ENCODE data around the gene LEKR1.
"Not testable (repeated sequence)": the region's sequence is repeated elsewhere in the genome, so short reads cannot be mapped to it uniquely, and the experiment has no call there.

Gene LEKR1

DNA sequence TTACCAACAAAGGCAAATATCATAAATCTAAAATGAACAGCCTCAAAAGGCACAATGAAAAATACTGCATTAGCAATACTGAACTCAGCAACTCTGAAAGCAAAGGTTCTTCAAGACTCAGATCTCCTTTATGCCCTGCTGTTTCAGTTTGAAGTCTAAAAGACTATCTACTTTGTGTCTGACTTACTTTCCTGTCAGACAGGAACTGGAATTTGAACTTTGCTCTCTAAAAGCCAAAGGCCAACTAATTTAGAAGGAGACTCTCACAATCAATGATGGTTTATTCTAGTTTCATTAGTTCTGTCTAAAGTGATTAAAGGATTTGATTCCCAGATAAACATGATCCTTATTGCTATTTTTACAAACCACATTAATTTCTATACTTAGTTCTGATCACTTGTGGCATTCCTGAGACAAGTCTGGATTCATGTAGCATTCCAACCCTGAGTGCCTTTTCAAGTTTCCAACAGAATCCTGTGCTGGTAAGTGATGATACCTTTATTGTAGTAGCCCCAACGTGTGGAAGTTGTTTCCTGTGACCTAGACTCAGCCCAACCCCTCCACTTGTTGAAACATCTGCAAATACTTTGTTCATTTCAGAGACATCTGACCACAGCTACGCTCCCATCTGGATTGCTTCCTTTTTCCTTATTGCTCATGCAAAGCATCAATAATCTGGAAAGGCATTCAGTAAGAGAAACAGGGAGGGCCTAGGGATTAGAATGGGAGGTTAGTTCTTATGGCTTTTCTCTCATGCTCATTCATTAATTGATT is 14.9 kb upstream of the LEKR1 start:
- DNase-seq: no peak

DNA sequence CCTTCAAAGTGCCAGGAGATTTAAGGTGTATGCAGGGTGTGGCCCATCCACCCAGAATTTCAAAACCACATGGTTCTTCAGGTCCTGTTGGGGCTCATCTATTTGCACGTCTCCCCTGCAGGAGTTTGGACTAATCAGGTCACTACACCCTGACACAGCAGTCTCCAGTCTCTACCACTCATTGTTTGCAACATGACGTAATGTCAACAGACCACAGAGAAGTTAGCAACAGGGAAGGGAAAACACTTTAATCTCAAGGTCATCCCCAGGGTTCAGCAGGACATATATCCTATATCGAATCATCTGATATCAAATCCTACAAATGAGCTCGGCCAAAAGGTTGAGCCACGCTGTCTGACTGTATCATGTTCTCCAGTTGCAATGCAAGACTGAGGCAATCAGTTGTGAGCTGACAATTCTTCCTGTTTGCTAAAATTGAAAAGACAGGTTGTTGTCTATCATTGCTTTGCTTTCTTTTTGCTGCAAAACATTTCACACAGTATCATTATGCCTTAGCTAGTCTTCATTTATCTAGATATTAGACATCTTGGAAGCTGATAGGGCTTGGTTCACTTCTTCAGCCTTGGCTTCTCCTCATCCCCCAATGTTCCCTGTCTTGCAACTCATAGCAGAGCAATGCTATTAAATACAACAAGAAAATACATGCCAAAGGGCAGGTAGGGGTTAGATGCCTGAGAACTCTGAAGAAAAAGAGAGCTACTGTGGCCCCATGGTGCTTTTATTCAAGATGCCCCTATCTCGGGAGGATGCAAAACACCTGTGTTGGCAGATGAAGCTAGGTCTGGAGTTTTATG is 13.4 kb upstream of the LEKR1 start:
- DNase-seq: peak; percentile 82

DNA sequence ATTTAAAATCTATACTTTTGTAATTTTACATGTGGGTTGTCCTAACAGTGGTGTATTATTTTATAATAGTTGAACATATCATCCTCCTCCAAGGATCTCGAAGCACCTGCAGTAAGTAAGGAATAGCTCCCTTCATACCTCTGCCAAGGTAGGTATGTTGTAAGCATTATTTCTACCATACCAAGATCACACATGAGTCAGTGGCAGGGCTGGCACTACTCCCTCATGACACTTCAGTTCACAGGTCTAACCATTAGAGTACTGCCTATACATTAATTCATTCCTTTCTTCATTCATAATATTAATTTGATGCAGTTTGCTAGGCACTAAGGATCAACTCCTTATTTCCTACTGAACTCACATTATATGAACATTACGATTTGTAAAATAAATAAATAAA is 11.9 kb upstream of the LEKR1 start:
- no peak for DNase-seq

DNA sequence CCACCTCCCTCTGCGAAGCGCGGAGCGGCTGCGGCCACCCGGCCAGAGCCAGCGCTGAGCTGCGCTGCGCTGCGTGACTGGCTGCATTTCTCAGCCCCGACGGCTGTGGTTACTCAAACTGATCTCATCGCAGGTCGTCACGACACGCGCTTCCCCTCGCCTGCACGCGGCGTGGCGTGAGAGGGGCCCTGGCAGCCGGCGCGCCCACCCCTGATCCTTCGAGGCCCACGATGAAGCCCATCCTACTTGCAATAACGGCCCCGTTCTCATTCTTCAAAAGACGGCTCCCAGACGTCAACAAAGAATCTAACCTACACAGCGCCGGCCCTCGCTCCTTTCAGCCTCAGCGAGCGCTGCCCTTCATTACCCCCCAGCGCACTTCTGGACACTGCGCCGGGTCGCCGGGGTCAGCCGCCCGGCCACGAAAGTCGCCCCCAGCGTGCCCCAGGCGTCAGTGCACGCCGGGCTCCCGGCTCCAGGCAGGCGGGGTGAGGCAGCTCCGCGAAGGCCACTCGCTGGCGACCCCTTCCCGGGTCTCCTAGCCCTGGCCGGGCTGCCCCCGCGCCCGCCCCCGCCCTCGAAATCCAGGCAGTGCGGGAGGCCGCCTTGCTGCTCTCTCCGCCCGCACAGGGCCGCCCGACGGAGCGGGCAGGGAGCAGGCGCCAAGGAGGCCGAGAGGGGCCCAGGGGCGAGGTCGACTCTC is 9.9 kb upstream of the LEKR1 start:
- DNase-seq: peak; percentile 63

DNA sequence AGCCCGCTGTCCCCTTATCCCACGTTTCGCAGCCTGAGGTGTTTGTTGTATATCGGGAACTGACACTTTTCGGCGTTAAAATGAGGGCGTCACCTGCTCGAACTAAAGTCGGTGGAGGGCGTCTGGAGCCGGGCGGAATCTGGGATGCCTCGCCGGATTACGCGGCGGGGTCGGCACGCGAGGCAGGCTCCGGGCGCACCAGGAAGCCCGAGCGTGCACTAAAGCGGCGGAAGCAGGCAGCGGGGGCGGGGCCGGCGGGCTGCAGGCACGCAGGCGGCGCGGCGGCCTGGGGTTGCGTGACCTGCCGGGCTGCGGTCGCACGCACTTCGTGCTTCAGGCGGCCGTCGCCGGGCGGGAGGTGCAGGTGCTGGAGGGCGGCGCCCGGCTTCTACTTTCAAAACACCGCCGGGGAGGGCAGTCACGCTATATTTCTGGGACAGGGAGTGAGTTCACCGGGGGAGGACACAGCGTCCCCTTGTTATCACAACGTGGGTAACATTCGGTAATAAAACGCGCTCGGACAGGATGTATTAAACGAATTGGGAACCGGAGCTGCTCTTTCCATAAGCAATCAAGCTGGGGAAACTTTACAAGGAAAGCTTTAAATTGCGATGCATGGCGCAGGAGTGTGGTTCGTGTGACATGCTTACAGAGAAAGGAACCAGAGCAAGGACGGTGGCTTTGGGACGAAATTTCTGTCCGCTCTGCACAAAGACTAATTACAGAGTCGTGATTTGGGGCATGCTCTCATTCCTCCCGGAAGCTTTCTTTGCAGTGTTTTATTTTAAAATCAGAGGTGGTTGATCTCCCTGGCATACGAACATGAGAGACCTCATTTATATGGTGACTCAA is 9.1 kb upstream of the LEKR1 start:
- DNase-seq: peak; percentile 94

DNA sequence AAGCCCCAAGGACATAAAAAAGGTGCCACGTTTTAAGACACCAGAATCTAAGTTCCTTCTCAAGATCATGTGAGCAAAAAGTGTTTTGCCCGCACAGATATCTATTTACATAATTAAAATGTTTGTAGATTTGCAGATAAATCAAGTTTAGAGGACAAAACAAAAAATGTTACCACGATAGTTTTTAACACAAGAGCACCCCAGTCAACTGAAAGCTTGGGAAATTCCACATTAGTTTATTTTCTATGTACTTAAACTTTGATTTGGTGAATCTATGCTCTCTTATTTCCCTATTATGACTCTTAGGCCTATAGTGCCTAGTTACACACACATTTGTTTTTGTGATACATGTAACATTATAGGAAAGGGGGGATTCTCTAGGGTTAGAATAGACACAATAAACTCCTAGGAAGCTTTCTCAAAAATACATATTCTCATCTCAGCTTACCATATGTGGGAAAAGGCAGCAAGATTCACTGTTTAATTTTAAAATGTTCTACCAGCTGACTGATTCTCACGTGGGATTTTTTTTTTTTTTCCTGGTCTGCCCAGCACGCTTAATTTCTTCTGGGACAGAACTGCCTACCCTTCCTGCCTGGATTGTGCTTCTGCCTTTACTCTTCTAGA is 8.4 kb upstream of the LEKR1 start:
- no peak for DNase-seq

DNA sequence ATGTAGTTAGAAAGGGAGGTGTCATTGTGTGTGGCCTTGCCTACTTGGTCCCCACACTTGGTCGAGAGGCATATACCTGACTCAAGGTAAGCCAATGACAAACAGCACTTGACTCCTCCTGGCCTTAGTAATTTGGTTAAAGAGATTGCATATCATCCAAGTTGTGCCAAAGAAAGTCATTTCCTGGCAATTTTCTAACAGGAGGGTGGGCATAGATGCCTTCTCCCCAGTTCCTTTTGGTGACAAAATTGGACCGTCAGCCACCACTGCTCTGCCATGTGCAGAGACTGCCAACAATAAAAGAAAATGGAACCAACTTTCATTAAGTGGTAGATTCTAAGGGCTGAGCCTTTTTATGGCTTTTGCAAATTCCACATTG is 7.9 kb upstream of the LEKR1 start:
- no peak for DNase-seq

DNA sequence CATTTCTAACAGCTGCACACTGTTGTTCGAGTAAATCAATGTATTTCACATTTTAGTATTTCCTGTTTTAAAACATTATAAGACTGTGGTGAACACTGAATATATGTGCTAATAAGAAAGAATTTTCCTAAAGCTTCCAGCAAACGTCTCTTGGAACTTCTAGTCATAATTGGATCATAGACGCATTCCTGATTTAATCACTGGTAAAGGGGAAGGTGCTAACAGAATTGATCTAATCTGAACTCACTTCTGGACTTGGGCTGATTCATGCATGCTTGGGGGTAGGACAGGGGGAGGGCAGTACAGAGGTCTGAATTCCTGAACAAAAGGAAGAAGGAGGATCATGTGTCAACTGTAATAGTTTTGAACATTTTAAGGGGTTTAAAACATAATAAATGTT is 7.3 kb upstream of the LEKR1 start:
- no peak for DNase-seq

DNA sequence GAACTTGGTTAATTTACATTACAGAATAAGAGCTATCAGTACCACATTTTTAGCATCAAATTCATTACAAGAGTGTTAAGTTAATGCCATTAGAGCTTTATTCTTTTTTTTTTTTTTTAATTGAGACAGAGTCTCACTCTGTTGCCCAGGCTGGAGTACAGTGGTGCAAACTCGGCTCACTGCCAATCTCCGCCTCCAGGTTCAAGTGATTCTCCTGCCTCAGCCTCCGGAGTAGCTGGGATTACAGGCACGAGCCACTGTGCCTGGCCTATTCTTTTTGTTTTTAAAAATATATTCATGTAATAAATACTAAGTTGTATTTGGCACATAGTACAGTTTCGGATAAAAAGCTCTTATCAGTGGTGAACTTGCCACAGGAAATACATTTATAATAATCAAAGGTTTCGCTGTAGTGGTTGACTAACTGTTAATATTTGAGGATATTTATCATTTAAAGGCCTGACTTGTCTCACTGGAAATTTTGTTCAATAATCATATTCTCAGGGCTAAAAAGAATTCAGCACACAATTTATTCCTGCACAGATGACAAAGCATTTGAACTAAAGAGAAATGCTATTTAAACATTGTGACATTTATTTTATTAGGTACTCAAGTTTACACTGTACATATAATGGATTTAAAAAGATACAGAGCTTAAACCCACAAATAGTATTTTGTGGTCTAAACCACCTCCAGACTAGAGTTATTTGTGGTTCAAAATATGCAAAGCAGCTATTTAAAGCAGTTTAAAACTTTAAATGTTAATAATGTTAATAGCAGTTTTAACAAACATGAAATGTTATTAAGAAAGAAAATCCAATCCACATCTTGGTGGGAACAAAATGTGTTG is 6.1 kb upstream of the LEKR1 start:
- DNase-seq: no peak

DNA sequence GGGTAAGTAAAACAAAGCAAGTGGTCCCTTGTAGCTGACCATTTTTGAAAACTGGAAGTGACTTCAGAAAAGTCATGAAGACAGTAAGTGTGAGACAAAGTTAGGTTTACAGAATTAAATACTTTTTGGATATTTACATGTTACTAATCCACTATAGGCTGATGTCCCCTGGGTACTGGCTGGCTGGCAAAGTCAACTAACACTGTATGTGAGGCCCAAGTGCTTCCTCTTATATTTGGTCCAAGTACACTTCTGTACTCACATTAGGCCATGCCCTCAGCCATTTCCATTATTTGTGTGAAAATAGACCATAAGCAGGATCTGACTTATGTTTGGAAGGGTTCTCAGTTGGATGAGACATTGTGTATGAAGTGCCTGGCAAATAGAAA is 5.5 kb upstream of the LEKR1 start:
- no peak for DNase-seq

DNA sequence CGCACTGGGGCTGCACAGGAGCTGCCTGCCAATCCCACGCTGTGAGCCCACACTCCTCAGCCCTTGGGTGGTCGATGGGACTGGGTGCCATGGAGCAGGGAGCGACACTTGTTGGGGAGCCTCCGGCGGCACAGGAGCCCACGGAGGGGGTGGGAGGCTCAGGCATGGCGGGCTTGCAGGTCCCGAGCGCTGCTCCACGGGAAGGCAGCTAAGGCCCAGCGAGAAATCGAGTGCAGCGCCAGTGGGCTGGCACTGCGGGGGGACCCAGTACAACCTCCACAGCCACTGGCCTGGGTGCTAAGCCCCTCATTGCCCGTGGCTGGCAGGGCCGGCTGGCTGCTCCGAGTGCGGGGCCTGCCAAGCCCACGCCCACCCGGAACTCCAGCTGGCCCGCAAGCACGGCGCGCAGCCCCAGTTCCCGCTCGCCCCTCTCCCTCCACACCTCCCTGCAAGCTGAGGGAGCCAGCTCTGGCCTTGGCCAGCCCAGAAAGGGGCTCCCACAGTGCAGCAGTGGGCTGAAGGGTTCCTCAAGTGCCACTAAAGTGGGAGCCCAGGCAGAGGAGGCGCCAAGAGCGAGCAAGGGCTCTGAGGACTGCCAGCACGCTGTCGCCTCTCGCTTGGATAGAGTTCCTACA is 3.4 kb upstream of the LEKR1 start:
- not testable (repeated sequence) for DNase-seq

DNA sequence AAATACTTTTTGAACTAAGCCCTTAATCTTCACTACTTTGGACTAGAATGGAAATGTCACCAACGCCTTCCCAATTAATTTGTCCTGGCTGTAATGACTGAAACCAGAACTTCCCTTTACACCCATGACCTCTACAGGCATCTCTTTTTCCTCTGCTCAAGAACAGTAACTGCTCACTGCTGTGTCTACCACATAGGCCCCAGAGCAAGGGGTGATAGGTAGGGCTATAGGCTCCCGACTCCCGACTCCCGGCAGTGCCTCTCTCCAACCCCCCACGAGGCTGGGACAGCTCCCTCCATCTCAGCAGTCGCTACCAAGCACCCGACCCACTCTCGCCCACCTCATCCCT is 384 bp upstream of the LEKR1 start:
- DNase-seq: no peak

DNA sequence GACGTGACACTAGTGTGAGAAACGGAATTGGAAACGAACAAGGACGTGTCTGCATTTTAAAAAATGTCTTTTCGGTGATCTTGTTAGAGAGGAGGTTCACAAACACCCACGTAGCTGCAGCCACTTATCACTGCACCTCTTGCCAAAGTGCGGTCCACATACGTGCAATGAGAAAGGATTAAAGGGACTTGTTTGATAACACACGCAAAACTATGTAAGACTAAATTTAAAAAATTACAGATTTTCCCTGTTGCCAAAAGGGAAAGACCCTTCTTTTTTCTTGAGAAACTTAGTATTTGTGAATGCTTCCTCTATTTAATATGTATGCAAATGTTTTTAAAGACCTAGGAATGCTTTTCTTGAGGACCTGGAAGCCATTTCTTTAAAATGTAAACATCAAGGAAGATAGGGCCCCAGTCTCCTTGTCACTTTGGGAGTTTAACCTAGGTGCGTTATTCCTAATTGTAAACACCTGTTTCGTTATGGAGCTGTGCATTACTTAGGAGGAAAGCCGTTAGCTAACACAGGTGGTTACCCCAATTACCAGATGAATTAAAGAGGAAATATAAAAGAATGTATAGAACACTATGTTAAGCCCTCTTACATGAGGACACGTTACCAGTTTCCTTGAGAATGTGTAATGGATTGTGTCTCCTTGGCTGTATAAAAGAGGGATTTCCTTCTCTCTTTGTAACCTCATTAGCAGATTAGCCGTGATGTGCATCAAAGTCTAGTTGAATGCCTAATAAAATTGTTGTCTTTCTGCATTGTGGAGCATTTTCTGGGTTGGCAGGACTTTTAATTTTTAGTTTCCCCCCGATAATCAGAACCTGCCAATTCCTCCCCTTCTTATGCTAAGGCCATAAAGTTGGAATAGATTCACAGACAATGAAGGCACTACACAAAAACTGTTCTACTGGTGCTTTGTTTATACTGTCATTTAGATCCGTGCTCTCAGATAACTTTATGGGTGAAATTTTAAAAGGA is 1.0 kb downstream of the LEKR1 start:
- DNase-seq: no peak

DNA sequence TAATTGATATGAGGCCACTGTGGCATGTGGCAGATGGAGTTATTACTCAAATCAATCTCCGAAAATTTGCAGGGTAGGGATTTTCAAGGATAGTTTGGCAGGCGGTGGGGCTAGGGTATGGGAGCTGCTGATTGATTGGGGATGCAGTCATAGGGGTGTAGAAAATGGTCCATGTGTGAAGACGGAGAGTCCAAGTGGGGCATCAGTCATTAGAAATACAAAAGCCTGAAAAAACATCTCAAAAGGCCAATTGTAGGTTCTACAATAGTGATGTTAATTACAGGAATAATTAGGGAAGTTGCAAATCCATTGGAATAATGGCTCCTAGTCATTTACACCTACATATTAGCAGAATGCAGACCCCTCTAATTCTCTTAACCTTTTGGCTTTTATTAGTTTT is 4.9 kb downstream of the LEKR1 start:
- no peak for DNase-seq

DNA sequence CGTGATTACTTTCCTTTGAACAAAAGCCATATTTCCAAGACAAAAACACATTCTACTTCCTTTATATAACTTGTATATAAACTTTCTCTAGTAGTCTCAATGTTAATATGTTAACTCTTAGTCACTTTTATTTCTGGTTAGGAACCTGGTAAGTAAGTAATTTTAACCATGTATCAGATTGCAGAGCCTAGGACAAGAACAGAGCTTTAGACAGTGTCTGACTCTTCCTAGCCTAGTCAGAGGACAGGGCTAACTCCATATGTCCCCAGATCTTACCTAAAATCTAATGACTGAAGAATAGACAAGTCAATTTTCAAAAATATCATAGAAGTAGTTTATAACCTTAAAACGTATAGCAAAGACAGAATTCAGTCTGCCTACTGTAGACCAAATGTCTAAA is 8.3 kb downstream of the LEKR1 start:
- no peak for DNase-seq

DNA sequence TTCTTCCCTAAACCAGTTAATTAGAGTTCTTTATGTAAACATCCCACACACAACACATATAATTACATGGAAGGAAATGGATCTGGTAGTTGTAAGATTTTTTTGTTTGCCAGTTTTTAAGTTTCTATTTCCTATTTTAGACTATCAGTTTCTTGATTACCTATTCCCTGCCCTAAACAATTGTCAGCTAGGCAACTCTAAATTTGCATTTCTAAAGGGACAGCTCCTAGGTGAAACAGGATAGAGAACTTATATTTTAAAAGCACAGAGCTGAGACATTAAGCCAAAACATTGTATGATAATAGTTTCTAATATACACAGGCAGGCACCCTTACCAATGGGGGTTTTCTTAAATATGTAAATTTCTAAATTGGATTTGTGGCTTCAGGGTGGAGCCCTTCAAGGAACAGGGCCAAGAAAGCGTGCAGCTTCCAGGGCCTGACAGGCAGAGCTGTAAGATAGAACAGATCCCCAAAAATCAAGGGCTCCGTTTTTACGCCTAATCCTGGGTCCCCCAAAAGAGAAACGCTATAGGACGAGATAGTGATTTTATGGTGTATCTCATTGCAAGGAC is 8.9 kb downstream of the LEKR1 start:
- DNase-seq: no peak

DNA sequence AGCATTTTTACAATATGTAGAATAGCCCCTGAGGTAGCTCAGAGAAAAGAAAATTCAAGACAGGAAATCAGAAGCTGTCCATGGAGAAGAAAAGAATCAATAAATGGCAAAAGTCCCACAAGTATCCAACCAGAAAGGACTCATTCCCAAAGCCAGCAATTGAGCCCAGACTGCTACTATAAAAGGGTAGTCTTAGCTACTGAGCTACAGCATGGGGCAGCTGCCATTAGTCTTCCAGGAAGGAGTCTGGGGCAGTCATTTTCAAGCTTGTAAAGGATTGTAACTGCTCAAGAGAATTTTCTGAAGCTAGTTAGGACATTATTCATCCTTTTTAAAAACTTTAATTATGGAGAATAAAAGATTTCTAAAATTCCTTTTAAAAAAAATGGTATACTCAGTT is 10.5 kb downstream of the LEKR1 start:
- no peak for DNase-seq

DNA sequence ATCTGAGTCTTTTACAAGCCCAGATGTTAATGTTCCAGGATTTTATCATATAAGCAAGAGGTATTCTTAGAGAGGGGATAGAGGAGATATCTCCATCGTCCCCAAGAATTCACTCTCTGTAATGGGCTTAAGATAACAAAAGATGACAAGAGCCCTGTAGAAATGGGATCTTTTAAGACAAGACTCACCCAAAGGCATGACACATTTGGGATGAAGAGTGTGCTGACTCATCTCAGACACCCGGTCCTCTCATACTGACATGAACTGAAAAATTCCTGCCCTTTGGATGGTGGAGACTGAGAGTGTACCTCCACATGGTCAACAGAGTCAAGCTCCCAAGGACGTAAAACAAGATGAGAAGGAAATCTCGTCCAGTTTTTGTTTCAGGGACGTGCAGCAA is 11.0 kb downstream of the LEKR1 start:
- DNase-seq: no peak

DNA sequence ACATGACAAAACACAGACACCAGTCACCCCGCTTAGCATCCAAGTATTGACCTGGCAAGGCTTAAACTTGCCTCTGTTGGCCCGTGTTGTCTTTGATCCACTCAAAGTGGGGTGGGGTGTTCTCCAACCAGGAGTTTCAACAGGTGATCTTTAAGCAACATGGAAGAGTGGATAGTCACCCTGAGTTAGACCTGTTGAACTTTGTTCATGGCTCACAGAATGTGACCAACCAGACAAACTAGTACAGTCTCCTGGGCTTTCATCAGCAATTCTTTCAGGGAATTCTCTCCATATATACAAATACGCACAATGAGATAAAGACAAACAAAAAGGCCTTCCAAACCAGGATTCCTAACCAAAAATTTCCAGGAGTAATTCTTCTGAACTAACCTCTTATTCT is 11.9 kb downstream of the LEKR1 start:
- DNase-seq: no peak

Measured in NCI-H774 (cell line).